ENCODE measurements around the gene MYOM3. TPM values are rescaled to one million over a fixed set of nuclear protein-coding genes. Genes with fewer than 3 reads are reported as not detected.

MYOM3 gene
- total RNA-seq, 1 donor from 2014 or later, result 340 TPM

DNA sequence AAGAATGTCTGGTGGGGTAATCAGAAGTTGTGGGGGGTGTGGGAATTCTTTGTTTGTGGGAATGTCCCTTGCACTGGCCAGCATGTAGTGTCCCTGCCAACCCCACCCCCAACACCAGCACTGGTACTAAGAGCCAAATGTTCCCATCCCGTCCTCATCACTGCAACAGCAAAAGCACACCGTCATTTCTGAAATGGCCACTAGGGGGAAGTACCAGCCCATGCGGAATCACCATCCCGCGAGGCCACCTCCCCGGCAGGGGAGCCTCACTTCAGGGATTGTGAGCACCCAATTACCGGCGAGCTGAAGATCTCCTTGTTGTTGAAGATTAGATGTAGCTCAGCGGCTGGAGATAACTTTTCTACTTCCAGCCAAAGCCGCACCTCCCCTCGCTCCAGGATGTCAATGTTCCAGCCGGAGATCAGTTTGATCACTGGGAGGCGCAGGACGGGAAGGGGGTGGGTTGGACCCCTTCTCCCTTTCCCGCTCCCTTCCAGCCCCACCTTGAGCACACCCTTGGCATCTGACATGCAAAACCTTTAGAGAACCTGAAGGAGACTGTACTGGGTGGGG is 41.0 kb downstream of the MYOM3 start:
- peaks cover 10 to 40% (median 25%) of the 10 kb centered on the region in 3 donors for H3K36me3 ChIP-seq (ENCODE audit: control insufficient read depth in 3 of 3, insufficient read depth in 3 of 3, low read length in 3 of 3)
- H3K9me3 ChIP-seq (ENCODE audit: control insufficient read depth in 3 of 3, low read length in 3 of 3), result no peaks in the 10 kb centered on the region
- no peak overlapping the region for H3K4me3 ChIP-seq (ENCODE audit: low read length in 3 of 3)
- no peak overlapping the region for H3K27ac ChIP-seq (ENCODE audit: low read depth, low read length)
- H3K4me1 ChIP-seq (ENCODE audit: control insufficient read depth in 3 of 3, insufficient read depth in 3 of 3, low read length in 3 of 3), result peaks cover 15 to 40% (median 31%) of the 10 kb centered on the region in 3 donors
- H3K9ac ChIP-seq (ENCODE audit: low read depth in 1 of 3, low read length in 3 of 3), result peak overlapping the region in 2 of 3 donors; percentile 10 to 71
- H3K27me3 ChIP-seq (ENCODE audit: control insufficient read depth in 3 of 3, insufficient read depth in 3 of 3, low read length in 3 of 3), result no peaks in the 10 kb centered on the region

DNA sequence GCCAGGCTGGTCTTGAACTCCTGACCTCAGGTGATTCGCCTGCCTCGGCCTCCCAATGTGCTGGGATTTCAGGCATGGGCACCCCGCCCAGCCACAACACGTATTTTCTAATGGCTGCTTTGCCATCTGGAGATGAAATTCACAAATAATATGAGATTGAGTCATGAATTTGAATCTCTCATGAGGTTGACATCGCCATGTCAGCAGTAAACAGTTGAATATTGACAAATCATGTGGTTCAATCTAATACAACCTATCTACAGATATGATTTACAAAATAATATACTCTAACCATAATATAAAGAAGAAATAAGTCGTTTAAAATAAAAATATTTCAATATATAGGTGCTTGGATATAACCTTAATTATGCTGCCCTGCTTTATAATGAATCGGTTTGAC is 42.1 kb downstream of the MYOM3 start:
- no peak overlapping the region for H3K27ac ChIP-seq (ENCODE audit: low read depth, low read length)
- H3K36me3 ChIP-seq (ENCODE audit: control insufficient read depth in 3 of 3, insufficient read depth in 3 of 3, low read length in 3 of 3), result peaks cover 16 to 36% (median 31%) of the 10 kb centered on the region in 3 donors
- peaks cover 15 to 40% (median 31%) of the 10 kb centered on the region in 3 donors for H3K4me1 ChIP-seq (ENCODE audit: control insufficient read depth in 3 of 3, insufficient read depth in 3 of 3, low read length in 3 of 3)
- H3K9ac ChIP-seq (ENCODE audit: low read depth in 1 of 3, low read length in 3 of 3), result no peak overlapping the region
- no peaks in the 10 kb centered on the region for H3K9me3 ChIP-seq (ENCODE audit: control insufficient read depth in 3 of 3, low read length in 3 of 3)
- H3K27me3 ChIP-seq (ENCODE audit: control insufficient read depth in 3 of 3, insufficient read depth in 3 of 3, low read length in 3 of 3), result no peaks in the 10 kb centered on the region
- H3K4me3 ChIP-seq (ENCODE audit: low read length in 3 of 3), result no peak overlapping the region

DNA sequence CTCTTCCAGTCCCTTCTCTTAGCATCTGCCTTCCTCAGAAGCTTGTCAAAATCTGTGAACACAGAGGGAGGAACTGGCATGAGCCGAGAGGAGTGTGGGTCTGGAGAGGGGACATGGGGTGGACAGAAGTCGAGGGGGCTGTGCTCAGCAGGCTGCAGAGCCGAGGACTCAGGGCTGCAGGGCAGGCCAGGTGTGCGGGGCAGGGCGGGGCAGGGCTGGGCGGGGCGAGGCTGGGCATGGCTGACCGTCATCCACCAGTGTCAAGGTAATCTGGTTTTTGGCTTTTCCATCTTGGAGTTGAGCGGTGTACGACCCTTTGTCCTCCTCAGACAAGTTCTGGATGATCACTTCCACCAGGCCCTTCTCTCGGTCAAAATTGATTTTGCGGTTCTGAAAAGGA is 44.0 kb downstream of the MYOM3 start:
- H3K9ac ChIP-seq (ENCODE audit: low read depth in 1 of 3, low read length in 3 of 3), result peak overlapping the region in 1 of 3 donors; percentile 50
- H3K27ac ChIP-seq (ENCODE audit: low read depth, low read length), result peak overlapping the region; percentile 83
- no peaks in the 10 kb centered on the region for H3K27me3 ChIP-seq (ENCODE audit: control insufficient read depth in 3 of 3, insufficient read depth in 3 of 3, low read length in 3 of 3)
- H3K4me1 ChIP-seq (ENCODE audit: control insufficient read depth in 3 of 3, insufficient read depth in 3 of 3, low read length in 3 of 3), result peaks cover 15 to 36% (median 31%) of the 10 kb centered on the region in 3 donors
- H3K9me3 ChIP-seq (ENCODE audit: control insufficient read depth in 3 of 3, low read length in 3 of 3), result no peaks in the 10 kb centered on the region
- H3K4me3 ChIP-seq (ENCODE audit: low read length in 3 of 3), result no peak overlapping the region
- peaks cover 28 to 38% (median 31%) of the 10 kb centered on the region in 3 donors for H3K36me3 ChIP-seq (ENCODE audit: control insufficient read depth in 3 of 3, insufficient read depth in 3 of 3, low read length in 3 of 3)

DNA sequence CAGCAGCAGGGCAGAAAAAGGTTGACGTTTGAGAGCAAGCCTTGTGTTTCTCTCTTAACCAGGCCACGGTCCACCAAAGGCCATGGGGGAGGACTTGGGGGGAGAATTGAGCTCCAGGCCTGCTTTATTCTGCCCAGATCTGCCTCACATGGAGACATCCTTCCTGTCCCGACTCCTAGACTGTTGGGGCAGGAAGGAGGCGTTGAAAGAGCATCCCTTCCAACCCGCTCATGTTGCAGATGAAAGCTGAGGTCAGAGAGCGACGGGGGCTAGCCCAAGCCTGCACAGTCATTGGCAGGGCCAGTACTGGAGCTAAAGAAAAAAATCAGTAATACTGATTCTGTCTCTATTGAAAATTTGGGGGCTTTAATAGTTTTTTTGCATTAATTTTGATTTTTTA is 46.6 kb downstream of the MYOM3 start:
- H3K9ac ChIP-seq (ENCODE audit: low read depth in 1 of 3, low read length in 3 of 3), result no peak overlapping the region
- H3K36me3 ChIP-seq (ENCODE audit: control insufficient read depth in 3 of 3, insufficient read depth in 3 of 3, low read length in 3 of 3), result peaks cover 44 to 52% (median 48%) of the 10 kb centered on the region in 3 donors
- no peak overlapping the region for H3K4me3 ChIP-seq (ENCODE audit: low read length in 3 of 3)
- H3K9me3 ChIP-seq (ENCODE audit: control insufficient read depth in 3 of 3, low read length in 3 of 3), result peaks cover 0 to 2% (median 0%) of the 10 kb centered on the region in 3 donors
- no peak overlapping the region for H3K27ac ChIP-seq (ENCODE audit: low read depth, low read length)
- no peaks in the 10 kb centered on the region for H3K27me3 ChIP-seq (ENCODE audit: control insufficient read depth in 3 of 3, insufficient read depth in 3 of 3, low read length in 3 of 3)
- H3K4me1 ChIP-seq (ENCODE audit: control insufficient read depth in 3 of 3, insufficient read depth in 3 of 3, low read length in 3 of 3), result peaks cover 4 to 18% (median 17%) of the 10 kb centered on the region in 3 donors

DNA sequence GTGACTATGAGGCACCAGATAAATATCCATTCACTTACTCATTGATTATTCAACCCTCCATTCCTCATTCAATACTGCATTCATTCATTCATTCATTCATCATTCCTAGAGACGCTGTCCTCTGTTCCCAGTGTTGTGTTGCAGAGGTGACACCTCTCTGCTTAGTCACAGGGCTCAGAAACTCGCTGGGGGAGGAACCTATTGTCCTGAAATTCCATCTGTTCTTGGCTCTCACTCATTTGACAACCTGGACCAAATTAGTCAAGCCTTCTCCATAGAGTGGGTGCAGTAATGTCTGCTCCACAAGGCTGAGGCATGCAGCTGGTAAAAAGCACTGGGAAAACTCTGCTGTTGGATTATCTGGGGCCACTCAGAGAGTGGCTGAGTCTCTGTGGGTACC is 49.7 kb downstream of the MYOM3 start:
- no peak overlapping the region for H3K27ac ChIP-seq (ENCODE audit: low read depth, low read length)
- H3K27me3 ChIP-seq (ENCODE audit: control insufficient read depth in 3 of 3, insufficient read depth in 3 of 3, low read length in 3 of 3), result no peaks in the 10 kb centered on the region
- peaks cover 0 to 12% (median 9%) of the 10 kb centered on the region in 3 donors for H3K4me1 ChIP-seq (ENCODE audit: control insufficient read depth in 3 of 3, insufficient read depth in 3 of 3, low read length in 3 of 3)
- peaks cover 0 to 2% (median 0%) of the 10 kb centered on the region in 3 donors for H3K9me3 ChIP-seq (ENCODE audit: control insufficient read depth in 3 of 3, low read length in 3 of 3)
- no peak overlapping the region for H3K9ac ChIP-seq (ENCODE audit: low read depth in 1 of 3, low read length in 3 of 3)
- H3K4me3 ChIP-seq (ENCODE audit: low read length in 3 of 3), result no peak overlapping the region
- peaks cover 64 to 78% (median 64%) of the 10 kb centered on the region in 3 donors for H3K36me3 ChIP-seq (ENCODE audit: control insufficient read depth in 3 of 3, insufficient read depth in 3 of 3, low read length in 3 of 3)

DNA sequence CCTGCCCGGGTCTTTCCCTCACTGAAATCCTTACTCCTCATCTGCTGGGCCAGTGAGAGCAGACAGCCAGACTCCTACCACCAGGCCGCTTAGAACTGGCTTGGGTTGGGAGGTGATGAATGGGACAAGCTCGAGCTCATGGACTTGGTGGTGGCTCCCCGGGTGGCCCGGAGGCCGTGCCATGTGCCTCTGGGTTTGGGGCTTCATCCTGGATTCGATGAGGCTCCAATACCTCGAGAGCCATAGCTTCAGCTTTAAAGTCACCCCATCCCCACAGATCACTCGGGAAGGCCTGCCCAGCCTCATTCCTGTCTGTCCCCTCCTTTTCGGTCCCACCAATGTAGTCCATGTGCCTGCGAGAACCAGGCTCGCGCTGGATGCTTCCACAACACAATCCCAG is 51.5 kb downstream of the MYOM3 start:
- Histone ChIP-seq H3K27me3 (ENCODE audit: control insufficient read depth in 3 of 3, insufficient read depth in 3 of 3, low read length in 3 of 3) (no peaks in the 10 kb centered on the region), H3K27ac (ENCODE audit: low read depth, low read length) (no peak overlapping the region), H3K4me3 (ENCODE audit: low read length in 3 of 3) (no peak overlapping the region), H3K36me3 (ENCODE audit: control insufficient read depth in 3 of 3, insufficient read depth in 3 of 3, low read length in 3 of 3) (peaks cover 69 to 86% (median 76%) of the 10 kb centered on the region in 3 donors), H3K9me3 (ENCODE audit: control insufficient read depth in 3 of 3, low read length in 3 of 3) (peaks cover 0 to 2% (median 0%) of the 10 kb centered on the region in 3 donors), H3K4me1 (ENCODE audit: control insufficient read depth in 3 of 3, insufficient read depth in 3 of 3, low read length in 3 of 3) (peaks cover 0 to 2% (median 0%) of the 10 kb centered on the region in 3 donors), H3K9ac (ENCODE audit: low read depth in 1 of 3, low read length in 3 of 3) (no peak overlapping the region)

DNA sequence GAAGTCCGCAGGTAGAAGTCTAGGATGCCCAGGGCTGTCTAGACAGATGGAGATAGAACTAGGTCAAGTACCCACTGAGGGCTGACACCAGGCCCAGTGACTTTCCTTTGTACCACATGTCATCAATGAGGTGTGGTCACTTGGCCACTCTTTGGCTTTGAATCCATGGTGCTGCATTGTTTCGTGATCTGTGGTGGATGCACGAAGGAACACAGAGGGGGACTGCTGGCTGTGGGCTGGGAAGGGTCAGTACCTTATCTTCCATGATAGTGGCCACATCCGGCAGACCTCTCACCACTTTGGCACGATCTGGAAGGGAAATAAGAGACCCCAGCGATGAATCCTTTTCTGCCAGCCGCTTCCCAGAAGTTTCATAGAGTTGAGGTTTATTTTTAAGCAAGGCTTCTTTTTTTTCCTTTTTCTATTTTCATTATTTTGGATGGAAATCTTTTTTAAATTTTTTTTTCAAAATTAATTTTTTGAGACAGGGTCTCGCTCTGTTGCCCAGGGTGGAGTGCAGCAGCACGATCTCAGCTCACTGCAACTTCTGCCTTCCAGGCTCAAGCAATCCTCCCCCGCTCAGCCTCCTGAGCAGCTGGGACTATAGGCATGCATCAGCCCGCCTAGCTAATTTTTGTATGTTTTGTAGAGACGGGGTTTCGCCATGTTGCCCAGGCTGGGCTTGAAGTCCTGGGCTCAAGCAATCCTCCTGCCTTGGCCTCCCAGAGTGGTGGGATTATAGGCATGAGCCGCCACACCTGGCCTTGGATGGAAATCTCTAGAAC is 53.1 kb downstream of the MYOM3 start:
- Histone ChIP-seq H3K4me1 (ENCODE audit: control insufficient read depth in 3 of 3, insufficient read depth in 3 of 3, low read length in 3 of 3) (peaks cover 0 to 2% (median 0%) of the 10 kb centered on the region in 3 donors), H3K27me3 (ENCODE audit: control insufficient read depth in 3 of 3, insufficient read depth in 3 of 3, low read length in 3 of 3) (no peaks in the 10 kb centered on the region), H3K27ac (ENCODE audit: low read depth, low read length) (no peak overlapping the region), H3K36me3 (ENCODE audit: control insufficient read depth in 3 of 3, insufficient read depth in 3 of 3, low read length in 3 of 3) (peaks cover 59 to 74% (median 66%) of the 10 kb centered on the region in 3 donors), H3K9ac (ENCODE audit: low read depth in 1 of 3, low read length in 3 of 3) (no peak overlapping the region), H3K4me3 (ENCODE audit: low read length in 3 of 3) (no peak overlapping the region), H3K9me3 (ENCODE audit: control insufficient read depth in 3 of 3, low read length in 3 of 3) (peaks cover 0 to 2% (median 0%) of the 10 kb centered on the region in 3 donors)

DNA sequence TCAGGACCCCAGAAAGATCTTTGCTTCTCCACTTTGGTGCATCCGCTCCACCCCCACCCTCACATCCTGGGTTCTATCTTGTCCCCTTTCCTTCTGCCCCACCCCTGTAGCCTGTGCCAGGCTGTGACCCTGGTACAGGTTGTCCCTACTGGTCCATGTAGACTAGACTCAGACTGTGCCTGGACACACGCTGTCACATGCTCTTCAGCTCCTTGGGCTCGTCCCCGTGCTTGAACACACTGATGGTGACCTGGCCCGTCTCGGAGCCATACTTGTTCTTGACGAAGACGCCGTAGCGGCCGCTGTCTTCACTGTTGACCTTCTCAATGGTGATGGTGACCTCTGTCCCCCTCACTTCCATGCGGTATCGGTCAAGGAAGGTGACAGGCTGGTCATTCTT is 54.8 kb downstream of the MYOM3 start:
- H3K27ac ChIP-seq (ENCODE audit: low read depth, low read length), result no peak overlapping the region
- H3K27me3 ChIP-seq (ENCODE audit: control insufficient read depth in 3 of 3, insufficient read depth in 3 of 3, low read length in 3 of 3), result no peaks in the 10 kb centered on the region
- peaks cover 45 to 57% (median 49%) of the 10 kb centered on the region in 3 donors for H3K36me3 ChIP-seq (ENCODE audit: control insufficient read depth in 3 of 3, insufficient read depth in 3 of 3, low read length in 3 of 3)
- no peak overlapping the region for H3K4me3 ChIP-seq (ENCODE audit: low read length in 3 of 3)
- no peak overlapping the region for H3K9ac ChIP-seq (ENCODE audit: low read depth in 1 of 3, low read length in 3 of 3)
- H3K4me1 ChIP-seq (ENCODE audit: control insufficient read depth in 3 of 3, insufficient read depth in 3 of 3, low read length in 3 of 3), result peaks cover 0 to 3% (median 0%) of the 10 kb centered on the region in 3 donors
- no peaks in the 10 kb centered on the region for H3K9me3 ChIP-seq (ENCODE audit: control insufficient read depth in 3 of 3, low read length in 3 of 3)

DNA sequence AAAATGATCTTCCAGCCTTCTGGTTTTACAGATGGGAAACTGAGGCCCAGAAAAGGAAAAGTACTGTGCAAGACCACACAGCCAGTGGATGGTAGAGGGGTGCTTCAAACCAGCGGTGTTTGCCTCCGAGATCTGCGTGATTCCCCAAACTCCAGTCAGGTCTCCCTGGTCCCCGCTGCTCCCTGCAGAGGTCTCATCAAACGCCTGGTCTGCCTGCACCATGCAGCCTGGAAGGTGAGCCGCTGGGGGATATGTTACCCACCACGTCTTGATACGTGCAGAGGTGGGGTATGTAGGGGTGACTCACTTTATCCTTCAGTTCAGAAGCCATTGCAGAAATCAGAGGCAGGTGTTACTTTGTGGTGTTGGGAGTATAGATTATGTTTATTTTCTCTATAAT is 56.3 kb downstream of the MYOM3 start:
- H3K9ac ChIP-seq (ENCODE audit: low read depth in 1 of 3, low read length in 3 of 3), result no peak overlapping the region
- no peak overlapping the region for H3K4me3 ChIP-seq (ENCODE audit: low read length in 3 of 3)
- H3K27ac ChIP-seq (ENCODE audit: low read depth, low read length), result no peak overlapping the region
- H3K36me3 ChIP-seq (ENCODE audit: control insufficient read depth in 3 of 3, insufficient read depth in 3 of 3, low read length in 3 of 3), result peaks cover 35 to 44% (median 40%) of the 10 kb centered on the region in 3 donors
- no peaks in the 10 kb centered on the region for H3K27me3 ChIP-seq (ENCODE audit: control insufficient read depth in 3 of 3, insufficient read depth in 3 of 3, low read length in 3 of 3)
- peaks cover 0 to 3% (median 0%) of the 10 kb centered on the region in 3 donors for H3K4me1 ChIP-seq (ENCODE audit: control insufficient read depth in 3 of 3, insufficient read depth in 3 of 3, low read length in 3 of 3)
- no peaks in the 10 kb centered on the region for H3K9me3 ChIP-seq (ENCODE audit: control insufficient read depth in 3 of 3, low read length in 3 of 3)

DNA sequence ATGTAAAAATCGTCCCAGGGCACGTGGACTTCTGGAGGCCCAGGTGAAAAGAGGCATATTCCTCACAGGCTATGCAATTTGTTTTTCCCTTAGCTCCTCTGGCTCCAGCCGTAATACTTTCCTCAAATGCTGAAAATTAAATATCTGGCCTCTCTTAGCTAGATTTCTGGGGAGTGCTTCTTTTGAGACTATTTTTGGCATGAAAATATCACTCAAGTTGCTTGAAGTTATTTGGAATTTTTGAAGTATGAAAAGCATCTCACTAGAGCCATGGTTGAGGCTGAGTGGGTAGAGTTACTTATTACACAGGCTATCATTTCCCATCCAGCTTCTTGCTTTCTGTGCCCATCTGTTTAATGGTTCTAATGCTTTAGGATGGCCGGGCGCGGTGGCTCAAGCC is 59.7 kb downstream of the MYOM3 start:
- Histone ChIP-seq H3K4me1 (ENCODE audit: control insufficient read depth in 3 of 3, insufficient read depth in 3 of 3, low read length in 3 of 3) (peaks cover 0 to 3% (median under 1%) of the 10 kb centered on the region in 3 donors), H3K36me3 (ENCODE audit: control insufficient read depth in 3 of 3, insufficient read depth in 3 of 3, low read length in 3 of 3) (peaks cover 11 to 17% (median 14%) of the 10 kb centered on the region in 3 donors), H3K9me3 (ENCODE audit: control insufficient read depth in 3 of 3, low read length in 3 of 3) (no peaks in the 10 kb centered on the region), H3K4me3 (ENCODE audit: low read length in 3 of 3) (no peak overlapping the region), H3K9ac (ENCODE audit: low read depth in 1 of 3, low read length in 3 of 3) (no peak overlapping the region), H3K27ac (ENCODE audit: low read depth, low read length) (no peak overlapping the region), H3K27me3 (ENCODE audit: control insufficient read depth in 3 of 3, insufficient read depth in 3 of 3, low read length in 3 of 3) (no peaks in the 10 kb centered on the region)

Data from skeletal muscle tissue (tissue), 4 donors.